AG20443 (cell line): Measurements from ENCODE around the gene CCDC8.
A peak's percentile ranks its signal among the peaks of the same experiment; 100 is the strongest.
"Not testable (repeated sequence)": the region's sequence is repeated elsewhere in the genome, so short reads cannot be mapped to it uniquely, and the experiment has no call there.

Experiments
- DNase-seq: peaks from one replicate; pipeline ENCODE4 v3.0.0; 2012; ENCODE audit warnings: low spot score, mixed read lengths

CCDC8 gene

GRCh38 chr19:46380690-46381089 is 32.7 kb downstream of the CCDC8 start:
- no peak for DNase-seq

- DNase-seq, result peak; percentile 70
These were observed 35.1 kb downstream of the CCDC8 start for GRCh38 chr19:46378268-46378667.

- no peak for DNase-seq
These were observed 36.9 kb downstream of the CCDC8 start for GRCh38 chr19:46376241-46377153.

- not testable (repeated sequence) for DNase-seq
These were observed 37.8 kb downstream of the CCDC8 start for GRCh38 chr19:46375476-46376067.

GRCh38 chr19:46374536-46375475 is 38.6 kb downstream of the CCDC8 start:
- DNase-seq, result no peak

GRCh38 chr19:46373491-46374359 is 39.6 kb downstream of the CCDC8 start:
- peak; percentile 69 for DNase-seq

GRCh38 chr19:46372901-46373490 is 40.4 kb downstream of the CCDC8 start:
- peak; percentile 66 for DNase-seq

- DNase-seq, result no peak
These were observed 41.9 kb downstream of the CCDC8 start for GRCh38 chr19:46371371-46371901.

GRCh38 chr19:46369817-46370216 is 43.5 kb downstream of the CCDC8 start:
- no peak for DNase-seq

GRCh38 chr19:46368116-46368515 is 45.2 kb downstream of the CCDC8 start:
- no peak for DNase-seq

GRCh38 chr19:46367426-46367825 is 45.9 kb downstream of the CCDC8 start:
- DNase-seq, result no peak

- no peak for DNase-seq
These were observed 46.6 kb downstream of the CCDC8 start for GRCh38 chr19:46366620-46367292.

- no peak for DNase-seq
These were observed 47.8 kb downstream of the CCDC8 start for GRCh38 chr19:46365561-46365960.

GRCh38 chr19:46364359-46364758 is 49.0 kb downstream of the CCDC8 start:
- DNase-seq, result no peak

- DNase-seq, result no peak
These were observed 51.4 kb downstream of the CCDC8 start for GRCh38 chr19:46361915-46362314.
